Fibroblast of skin of left quadriceps (primary cell): ENCODE measurements around the gene ZNF385B.

Experiments
- DNase-seq, 2 experiments: peaks; one replicate each; pipeline ENCODE4 v3.0.0-alpha.2; 2013; ENCODE audit warnings: low read depth in 2 of 2

The ZNF385B gene

DNA sequence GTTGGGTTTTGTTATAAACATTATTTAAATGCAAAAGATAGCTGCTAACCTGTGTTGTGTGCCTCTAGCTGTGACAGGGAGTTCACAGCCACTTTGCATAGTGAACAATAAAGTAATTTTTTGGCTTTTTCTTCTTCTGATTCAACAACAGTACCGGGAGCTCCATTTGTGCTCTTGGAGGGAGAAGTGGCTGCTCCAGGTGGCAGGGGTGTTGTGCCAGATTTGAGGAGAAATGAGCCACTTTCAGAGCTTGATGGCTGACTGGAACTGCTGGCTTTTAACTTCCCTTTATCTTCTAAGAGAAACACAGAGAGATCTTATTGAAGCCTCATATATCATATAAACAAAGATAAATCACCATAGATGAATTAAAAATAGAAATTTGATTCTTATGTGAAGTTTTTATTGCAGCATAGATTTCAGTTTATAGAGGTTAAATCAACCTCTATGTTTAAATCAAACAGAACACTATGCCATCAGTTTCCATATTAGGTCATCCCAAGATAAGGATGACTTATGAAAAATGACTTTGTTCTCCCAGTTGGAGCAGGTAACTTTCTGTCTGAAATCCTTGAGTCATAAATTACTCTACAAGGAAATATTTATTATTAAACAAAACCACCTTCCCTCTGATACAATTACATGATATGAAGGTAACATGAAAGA lies 414.8 kb downstream of the ZNF385B start:
- no peak for DNase-seq

DNA sequence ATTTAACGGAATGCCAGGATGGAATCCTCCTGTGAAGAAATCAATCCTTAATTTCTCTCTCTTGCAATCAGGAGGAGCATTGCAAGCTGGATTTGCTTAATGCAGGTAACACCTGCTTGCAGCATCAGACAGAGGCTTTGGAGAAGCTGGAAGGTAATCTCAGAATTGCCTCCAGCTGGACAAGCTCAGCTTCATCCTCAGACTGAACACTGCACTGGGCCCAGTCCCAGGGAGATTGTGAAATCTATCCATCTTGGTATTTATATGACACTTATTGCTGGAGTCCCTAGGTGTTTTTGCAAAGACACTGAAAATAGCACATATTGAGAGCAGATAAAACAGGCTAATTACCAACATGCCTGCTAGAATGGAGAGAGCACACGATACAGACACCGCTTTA lies 417.4 kb downstream of the ZNF385B start:
- DNase-seq = no peak

DNA sequence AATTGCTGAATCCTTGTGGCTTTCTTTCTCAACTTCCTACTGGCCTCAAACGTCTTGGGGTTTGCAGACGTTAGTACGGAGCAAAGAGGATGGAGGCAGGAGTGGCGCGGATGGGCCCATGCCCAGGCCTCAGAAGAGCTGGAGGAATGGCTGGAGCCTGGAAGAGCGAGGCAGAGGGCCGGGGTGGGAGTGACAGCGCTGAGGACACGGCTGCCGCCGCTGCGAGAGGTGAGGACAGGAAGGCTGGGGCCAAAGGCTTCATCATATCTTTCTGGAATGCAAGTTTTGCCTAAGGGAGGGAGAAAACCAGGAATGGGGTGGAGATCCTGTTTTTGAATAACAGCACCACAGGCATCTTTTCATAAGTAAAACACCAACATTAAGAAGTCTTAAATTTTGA lies 418.2 kb downstream of the ZNF385B start:
- no peak for DNase-seq

DNA sequence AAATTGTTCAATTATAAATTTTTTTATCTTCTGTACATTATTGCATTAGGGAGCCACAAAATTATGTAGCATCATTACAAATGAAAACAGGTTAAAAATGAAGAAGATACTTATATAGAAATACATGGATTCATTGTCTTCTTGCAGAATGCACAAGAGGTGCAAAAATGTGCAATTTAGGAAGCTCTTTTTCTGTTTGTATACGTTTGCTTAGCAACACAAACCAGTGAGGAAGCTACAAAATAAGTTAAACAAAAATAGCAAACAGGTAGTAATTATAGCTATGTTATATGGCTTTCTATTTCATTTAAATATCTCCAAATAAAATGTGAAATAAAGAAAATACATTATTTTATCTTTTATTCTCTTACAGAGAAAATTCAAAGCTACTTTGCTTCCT lies 419.2 kb downstream of the ZNF385B start:
- DNase-seq = no peak

DNA sequence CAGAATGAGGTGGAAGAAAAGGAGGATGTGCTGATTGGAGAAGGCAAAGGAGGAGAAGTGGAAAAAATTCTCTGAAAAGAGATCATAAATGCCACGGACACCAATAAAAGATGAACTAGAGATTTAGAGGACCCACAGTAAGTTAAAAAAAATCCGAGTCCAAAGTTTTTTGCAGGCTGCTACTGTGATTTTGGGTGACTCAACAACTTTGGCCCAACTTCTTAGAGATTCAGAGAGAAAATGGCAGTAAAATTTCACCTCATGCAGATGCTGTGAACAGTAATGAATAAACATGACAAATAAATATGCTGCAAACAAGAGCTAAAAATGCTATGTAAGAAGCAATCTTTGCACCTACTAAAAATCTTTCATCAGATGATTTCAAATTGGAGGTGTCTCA lies 419.9 kb downstream of the ZNF385B start:
- DNase-seq = no peak

DNA sequence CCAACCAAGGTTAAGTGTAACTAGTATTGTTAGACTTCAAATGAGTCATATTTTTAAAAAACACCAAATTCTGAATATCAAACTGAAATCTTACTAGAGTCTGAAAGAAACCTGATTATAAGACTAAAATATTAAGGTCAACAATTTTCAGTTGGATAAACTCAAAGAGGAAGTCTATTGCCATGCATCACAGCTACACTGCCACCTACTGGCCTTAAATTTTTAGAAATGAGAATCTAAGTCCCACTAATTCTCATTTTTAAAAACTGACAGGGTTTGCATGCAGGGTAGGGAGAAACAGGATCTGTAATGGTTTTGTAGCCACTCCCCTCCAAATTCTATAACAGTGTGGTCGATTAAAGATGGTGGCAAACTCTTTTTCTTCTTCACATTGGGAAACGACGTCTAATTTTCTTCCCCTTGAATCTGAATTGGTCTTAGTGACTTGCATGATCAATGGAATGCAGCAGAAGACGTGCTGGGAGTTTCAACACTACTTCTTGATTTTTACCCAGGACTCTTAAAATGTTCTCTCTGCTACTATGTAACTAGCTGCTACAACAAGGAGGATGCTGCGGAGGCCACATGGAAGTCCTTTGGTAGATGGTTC lies 420.7 kb downstream of the ZNF385B start:
- DNase-seq = no peak

DNA sequence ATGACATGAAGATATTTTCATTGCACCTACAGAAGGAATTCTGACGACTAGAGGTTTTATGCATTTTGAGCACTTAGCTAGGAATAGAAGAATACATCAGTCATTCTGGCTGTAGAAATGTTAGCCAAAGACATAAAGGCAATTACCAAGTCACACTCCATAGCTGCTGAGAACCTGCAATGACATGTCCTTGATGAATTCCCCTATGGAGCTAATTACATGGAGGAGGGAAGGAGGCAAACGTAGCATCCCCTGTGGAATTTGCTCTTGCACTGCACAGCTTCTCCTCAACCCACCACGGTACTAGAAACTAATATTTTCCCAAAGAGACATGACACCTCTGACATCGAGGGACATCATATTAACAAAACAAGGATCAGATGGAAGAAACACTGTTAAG lies 422.8 kb downstream of the ZNF385B start:
- DNase-seq = no peak

DNA sequence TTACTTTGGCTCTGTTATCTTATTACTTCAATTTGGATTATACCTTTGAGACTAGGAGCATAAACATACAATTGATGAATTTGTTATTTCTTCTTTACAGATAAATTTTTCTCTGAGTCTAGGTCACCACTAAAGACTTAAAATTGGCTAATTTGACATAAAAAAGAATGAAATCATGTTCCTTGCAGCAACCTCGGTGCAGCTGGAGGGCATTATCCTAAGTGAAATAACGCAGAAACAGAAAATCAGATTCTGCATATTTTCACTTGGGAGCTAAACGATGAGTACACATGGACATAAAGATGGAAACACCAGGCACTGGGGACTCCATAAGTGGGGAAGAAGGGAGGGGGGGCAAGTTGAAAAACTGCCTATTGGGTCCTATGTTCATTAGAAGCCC lies 424.0 kb downstream of the ZNF385B start:
- no peak for DNase-seq

DNA sequence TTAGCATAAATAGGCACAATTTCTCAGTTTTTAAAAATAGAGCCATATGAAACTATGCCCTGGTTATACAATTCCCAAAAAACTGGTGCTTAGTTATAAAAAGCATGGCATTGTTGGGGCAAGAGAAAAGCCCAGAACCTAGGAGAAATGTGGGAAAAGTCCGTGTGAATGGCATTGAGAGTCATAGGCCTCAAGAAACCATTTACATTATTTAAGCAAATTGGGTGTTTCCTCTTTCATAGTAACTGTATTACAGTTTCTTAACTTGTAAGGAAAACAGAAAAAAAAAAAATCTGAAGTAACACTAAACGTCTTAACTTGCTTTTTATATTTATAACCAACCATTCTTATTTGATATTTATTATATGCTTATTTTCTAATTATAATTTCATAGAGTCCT lies 425.8 kb downstream of the ZNF385B start:
- no peak for DNase-seq

DNA sequence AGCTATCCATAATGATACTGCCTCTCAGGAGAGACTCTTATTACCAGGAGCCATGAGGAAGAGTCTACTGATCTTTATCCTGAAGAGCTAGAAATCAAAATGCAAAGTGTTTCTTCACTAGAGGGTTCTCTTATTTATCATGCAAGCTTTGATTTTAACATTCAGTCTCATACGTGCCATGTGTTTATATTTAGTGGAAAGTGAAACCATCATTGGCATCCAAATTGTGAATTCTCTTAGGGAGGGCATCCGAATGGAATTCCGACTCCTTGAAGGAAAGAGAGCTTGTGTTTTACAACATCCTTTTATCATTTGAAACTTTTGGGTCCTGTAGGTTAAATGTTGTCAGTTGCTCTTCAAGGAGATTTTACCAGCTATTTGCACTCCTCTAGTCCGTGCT lies 426.4 kb downstream of the ZNF385B start:
- no peak for DNase-seq

DNA sequence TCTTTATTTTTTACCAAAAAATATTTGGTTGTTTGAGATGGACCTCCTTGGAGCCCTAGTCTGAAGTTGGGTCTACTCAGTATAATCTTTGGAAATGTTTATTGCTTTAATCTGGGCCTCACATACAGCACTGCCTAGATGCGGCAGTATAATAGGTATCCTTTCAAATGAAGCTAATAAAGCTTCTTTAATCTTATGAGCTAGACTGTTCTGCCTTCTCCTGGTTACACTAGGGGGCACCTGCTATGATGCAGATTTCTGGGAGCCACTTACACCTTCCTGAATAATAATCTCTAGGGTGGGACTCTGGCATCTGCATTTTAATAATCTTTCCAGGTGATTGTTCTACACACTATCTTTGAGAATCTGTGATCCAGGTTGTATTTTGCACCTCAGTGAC lies 427.1 kb downstream of the ZNF385B start:
- DNase-seq = no peak

DNA sequence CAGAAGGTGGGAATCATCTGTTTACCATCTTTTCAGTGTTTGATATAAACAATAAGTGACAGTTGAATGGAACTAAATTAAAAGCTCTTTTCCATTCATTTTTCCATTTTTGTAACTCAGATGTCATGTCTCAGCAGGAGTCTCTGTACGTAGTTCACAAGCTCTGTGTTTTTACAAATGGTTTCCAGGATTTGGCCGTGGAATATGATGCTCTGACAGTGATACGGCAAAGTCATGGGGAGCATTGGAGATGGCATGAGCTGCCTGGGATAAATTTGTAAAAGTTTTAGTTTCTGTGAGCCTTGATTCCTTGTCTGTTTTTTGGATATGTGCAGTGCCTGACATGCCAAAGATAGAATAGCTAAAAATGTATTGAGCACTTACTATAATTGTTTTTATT lies 428.7 kb downstream of the ZNF385B start:
- no peak for DNase-seq

DNA sequence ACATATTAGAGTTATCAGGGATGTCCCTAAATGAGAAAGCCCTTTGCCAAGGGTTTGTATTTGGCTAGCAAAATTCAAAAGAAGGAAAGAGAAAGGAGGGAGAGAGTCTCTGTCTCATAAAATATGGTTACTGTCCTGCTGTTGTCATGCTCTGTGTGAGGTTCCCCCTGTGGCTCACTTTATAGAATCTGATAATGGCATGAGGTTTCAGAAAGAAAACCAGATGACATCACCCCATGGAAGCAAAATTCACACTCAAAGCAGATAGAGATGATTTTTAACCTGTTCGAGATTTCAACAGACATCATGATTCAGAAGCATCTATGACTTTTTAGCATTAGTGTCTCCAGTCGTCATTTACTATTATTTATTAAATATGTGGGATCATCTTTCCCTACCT lies 431.8 kb downstream of the ZNF385B start:
- DNase-seq = no peak

DNA sequence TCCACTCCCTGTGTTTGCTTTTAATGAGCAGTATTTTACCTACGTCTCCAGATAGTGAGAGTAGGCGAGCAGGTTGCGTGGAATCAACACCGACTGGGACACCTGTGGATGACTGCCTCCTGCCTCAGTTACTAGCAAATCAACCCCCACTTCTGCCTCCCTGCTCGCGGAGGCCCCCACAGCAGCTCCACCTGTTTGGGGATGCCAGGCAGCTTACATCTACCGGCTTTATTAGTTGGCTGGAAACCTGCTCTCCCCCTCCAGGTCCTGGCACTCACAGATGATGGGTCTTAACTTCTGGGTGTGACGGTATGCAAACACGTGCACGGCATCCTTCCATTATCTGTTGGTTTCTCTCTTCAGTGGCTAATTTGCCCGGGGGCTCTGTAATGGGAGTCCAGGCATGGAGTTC lies 432.3 kb downstream of the ZNF385B start:
- no peak for DNase-seq

DNA sequence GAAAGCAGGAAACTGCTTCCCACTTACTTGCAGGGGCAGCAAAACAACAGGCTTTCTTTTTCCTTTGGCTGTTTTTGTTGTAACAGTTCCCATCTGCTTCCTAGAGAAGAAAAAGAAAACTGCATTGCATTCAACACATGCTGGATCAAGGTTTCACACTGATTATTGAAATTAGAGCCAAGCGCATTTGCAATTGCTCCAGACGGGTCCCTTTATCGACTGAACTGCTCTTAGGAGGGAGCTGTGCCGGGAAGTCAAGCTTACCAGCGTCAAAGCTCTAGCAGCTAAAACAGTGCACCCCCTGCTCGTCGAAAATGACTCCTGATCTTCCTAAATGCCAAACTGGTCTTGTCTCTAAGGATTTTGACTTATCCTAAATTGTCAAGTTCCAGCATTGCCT lies 432.8 kb downstream of the ZNF385B start:
- no peak for DNase-seq

DNA sequence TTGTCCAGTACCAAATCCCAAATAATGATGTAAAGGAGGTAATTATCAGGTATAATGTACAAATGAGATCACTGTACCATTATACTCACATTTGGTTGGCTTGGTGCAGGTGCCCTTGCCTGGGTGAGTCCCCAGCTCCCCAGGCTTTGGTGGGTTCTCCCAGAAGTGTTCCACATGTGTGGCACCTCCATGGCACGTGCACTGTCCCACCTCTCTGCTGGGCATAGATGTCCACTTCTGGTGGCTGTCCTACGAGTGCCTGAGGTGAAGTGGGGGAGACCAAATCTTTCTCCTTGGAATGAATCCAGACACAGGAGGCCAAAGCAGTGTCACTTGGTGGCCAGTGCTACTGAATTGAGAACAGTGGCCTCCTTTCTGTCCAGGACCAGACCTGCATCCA lies 434.3 kb downstream of the ZNF385B start:
- no peak for DNase-seq

DNA sequence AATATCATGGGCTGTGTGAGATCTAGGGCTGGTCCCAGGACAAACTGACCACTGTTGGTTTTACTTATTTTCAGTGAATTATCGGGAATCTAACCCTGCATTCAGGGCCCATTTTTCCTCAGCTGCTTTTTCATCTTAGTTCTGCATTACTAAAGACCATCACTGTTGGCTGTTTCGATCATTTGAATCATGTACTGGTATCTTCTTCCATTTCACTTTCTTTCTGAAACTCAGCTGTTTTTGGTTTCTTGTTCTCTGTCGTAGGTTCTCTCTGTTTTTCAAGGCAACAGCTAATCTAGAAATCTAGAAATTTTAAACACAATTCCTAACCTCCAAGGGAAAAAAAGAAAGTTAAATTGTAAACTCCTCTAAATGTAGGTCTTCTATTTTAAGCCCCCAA lies 436.8 kb downstream of the ZNF385B start:
- no peak for DNase-seq

DNA sequence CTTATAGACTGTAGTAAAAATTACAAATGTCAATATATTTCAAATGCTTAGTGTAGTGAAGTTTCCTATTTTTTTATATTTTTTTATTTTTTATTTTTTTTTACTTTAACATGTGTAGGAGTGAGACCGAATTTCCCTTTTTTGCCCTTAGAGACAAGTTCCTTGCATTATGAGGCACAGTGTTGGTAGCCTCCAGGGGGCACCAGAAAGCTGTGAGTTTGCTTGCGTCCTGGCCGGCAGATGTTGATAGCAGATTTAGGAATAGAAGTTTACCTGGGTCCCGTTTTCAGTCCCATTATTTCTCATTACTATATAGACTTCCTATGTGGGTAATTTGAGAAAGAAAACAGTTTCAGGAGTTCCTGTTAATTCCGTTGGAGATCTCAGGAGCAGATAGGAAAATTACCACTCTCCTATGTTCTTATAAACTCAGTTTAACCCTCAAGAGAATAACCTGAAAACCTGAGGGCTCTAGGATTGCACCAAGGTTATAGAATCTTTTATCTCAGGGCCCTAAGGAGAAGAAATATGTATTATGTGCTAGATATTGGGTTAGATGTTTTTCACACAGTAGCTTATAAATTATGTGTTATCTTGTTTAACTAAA lies 439.3 kb downstream of the ZNF385B start:
- DNase-seq = peak; percentile 34 to 46

DNA sequence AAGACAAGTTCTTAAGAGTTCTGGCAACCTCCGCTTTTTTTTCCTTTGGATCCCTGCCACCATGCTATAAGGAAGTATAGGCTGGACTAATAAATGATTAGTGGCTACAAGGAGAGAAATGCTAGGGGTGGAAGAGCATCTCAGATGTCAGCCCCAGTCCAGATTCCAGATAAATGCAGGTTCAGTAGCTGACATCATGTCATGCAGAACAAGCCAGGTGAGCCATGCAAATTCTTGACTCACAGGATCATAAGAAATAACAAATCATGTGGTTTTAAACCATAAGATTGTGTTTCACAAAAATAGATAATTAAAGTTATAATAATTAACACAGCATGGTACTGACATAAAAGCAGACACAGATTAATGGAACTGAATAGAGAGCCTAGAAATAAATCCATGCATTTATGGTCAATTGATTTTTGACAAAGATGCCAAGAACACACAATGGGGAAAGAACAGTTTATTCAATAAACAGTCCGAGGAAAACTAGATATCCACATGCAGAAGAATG lies 443.9 kb downstream of the ZNF385B start:
- no peak for DNase-seq

DNA sequence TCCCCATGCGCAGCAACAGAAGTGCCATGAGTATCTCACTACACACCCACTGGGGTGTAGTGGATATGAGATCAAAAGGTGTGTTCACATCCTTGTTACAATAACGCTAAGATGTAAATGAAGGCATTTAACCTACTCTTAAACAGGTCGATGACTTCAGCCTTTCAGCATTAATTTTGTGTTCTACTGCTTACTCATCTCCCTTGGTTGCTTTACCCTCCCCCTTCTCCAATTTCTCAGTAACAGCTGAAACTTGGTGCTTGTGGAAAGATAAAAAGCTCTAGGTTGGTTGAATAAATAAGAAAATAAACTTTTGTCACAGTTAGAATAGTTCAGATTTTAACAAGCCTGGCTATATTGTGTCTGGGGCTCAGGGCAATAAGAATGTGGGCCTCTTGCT lies 449.3 kb downstream of the ZNF385B start:
- DNase-seq = no peak

DNA sequence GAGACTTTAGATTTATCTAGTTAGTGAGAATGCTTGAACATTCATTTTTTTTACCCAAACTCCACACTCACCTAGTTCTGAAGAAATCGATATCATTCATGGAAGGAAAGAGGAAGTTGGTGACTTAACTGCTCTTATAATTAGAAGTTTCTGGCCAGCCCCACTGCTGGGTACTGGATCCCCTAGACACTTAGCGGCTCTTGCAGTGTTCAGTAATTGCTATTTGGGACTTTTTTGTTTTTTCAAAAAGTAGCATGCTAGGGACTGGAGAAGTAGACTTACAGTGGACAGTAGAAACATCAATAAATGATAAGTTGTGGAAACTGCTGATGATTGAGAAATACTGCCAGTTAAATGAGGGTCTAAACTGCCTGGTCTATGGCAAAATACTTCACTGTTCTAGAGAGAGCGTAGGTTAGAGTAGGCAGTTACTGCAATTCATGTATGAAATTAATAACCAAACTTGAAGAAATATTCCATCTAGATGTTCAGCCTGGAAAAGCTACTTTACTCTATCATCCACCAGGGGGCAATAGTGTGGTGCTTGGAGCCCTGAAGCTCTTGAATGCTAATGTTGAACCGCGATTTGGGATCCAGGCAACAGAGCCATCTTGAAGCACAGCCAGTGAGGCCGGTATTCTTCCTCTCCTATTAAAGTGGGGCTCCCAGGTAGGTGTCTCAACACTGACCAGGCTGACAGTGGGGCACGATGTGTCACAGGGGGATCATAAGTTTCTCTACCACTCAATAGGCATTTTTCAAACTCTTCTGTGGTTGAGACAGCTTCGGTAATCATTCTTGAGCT lies 450.7 kb downstream of the ZNF385B start:
- DNase-seq = peak; percentile 28 to 31

DNA sequence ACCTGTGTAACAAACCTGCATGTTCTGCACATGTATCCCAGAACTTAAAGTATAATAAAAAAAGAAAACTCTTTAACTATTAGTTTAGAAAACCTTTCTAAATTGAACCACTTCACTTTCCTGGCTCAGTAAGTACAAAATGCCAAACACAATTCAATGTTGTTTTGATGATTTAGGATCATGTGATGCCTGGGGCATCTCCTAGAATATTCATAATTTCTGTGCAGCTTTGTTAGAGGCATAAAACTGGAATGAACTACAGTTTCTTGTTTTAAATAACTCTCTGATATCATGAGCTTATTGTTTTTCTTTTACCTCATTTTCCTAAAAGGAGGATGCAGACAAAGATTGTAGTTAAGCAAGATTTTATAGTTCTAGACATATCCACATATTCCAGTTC lies 457.8 kb downstream of the ZNF385B start:
- DNase-seq = no peak
